GM06990 (cell line): ENCODE measurements around the gene SLC6A11.

Source experiments
- DNase-seq: peaks from one replicate; pipeline ENCODE4 v3.0.0-alpha.2; 2011; ENCODE audit not compliant: insufficient read length; ENCODE audit errors: extremely low read depth
- H3K27me3 ChIP-seq: replicated peaks from 2 replicates; pipeline ENCODE4 v1.6.0; 2011; ENCODE audit warnings: low read length; ENCODE audit not compliant: control insufficient read depth, insufficient read depth
- H3K36me3 ChIP-seq: 2 replicates; pipeline ENCODE4 v1.5.1; 2011; ENCODE audit warnings: low read length; ENCODE audit not compliant: control insufficient read depth, insufficient read depth
- H3K4me3 ChIP-seq: replicated peaks from 2 replicates; pipeline ENCODE4 v1.5.1; 2011; ENCODE audit warnings: low read depth, mild to moderate bottlenecking, control low read depth, low read length
- TF ChIP-seq, protein P1 (sequence below): IDR thresholded peaks from 2 replicates; pipeline ENCODE4 v1.5.1; 2011; ENCODE audit warnings: low read length, control low read depth, mild to moderate bottlenecking, inconsistent platforms; ENCODE audit not compliant: insufficient read depth, poor library complexity, severe bottlenecking

SLC6A11 gene

GRCh38 chr3:10834951-10835350 is 18.9 kb downstream of the SLC6A11 start:
- no peaks in the 10 kb centered on the region for H3K36me3 ChIP-seq
- H3K4me3 ChIP-seq = no peak overlapping the region
- no peaks in the 10 kb centered on the region; the same call in 1 of the 2 replicates for H3K27me3 ChIP-seq
- TF ChIP-seq, protein P1, sequence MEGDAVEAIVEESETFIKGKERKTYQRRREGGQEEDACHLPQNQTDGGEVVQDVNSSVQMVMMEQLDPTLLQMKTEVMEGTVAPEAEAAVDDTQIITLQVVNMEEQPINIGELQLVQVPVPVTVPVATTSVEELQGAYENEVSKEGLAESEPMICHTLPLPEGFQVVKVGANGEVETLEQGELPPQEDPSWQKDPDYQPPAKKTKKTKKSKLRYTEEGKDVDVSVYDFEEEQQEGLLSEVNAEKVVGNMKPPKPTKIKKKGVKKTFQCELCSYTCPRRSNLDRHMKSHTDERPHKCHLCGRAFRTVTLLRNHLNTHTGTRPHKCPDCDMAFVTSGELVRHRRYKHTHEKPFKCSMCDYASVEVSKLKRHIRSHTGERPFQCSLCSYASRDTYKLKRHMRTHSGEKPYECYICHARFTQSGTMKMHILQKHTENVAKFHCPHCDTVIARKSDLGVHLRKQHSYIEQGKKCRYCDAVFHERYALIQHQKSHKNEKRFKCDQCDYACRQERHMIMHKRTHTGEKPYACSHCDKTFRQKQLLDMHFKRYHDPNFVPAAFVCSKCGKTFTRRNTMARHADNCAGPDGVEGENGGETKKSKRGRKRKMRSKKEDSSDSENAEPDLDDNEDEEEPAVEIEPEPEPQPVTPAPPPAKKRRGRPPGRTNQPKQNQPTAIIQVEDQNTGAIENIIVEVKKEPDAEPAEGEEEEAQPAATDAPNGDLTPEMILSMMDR = no peak
- no peak for DNase-seq

DNA sequence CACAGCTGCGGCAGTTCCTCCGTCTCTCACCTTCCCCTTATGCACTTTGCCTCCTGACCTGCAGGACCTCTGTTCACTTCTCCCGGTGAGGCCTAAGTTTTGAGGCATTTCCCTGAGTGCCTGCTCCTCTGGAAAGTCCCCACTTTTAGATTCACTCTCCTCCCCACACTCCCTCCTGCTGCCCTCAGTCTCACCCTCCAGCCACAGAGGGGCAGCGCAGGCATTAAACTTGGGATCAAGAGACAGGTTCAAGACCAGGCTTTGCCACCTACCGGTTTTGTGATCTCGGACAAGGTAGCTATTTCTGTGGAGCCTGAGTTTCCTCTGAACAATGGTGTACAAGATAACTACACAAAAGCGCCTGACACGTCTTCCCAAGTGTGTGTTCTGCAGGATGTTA is 19.4 kb downstream of the SLC6A11 start:
- TF ChIP-seq, protein P1 = peak; percentile 21
- H3K27me3 ChIP-seq = no peaks in the 10 kb centered on the region; the same call in 1 of the 2 replicates
- DNase-seq = no peak
- H3K36me3 ChIP-seq = no peaks in the 10 kb centered on the region
- no peak overlapping the region for H3K4me3 ChIP-seq

- H3K27me3 ChIP-seq = no peaks in the 10 kb centered on the region; the same call in 1 of the 2 replicates
Measured at GRCh38 chr3:10836676-10837075, 20.6 kb downstream of the SLC6A11 start.

GRCh38 chr3:10837849-10838248 is 21.8 kb downstream of the SLC6A11 start:
- TF ChIP-seq, protein P1 = no peak
- no peak overlapping the region for H3K4me3 ChIP-seq
- no peak for DNase-seq
- no peaks in the 10 kb centered on the region; the same call in 1 of the 2 replicates for H3K27me3 ChIP-seq
- no peaks in the 10 kb centered on the region for H3K36me3 ChIP-seq

More at GRCh38 chr3:10836676-10837075, 20.6 kb downstream of the SLC6A11 start:
- no peak overlapping the region for H3K4me3 ChIP-seq
- TF ChIP-seq, protein P1 = no peak
- no peak for DNase-seq
- H3K36me3 ChIP-seq = no peaks in the 10 kb centered on the region

GRCh38 chr3:10839167-10839566 is 23.1 kb downstream of the SLC6A11 start:
- no peaks in the 10 kb centered on the region for H3K36me3 ChIP-seq
- DNase-seq = no peak
- TF ChIP-seq, protein P1 = no peak
- H3K4me3 ChIP-seq = no peak overlapping the region
- H3K27me3 ChIP-seq = no peaks in the 10 kb centered on the region; the same call in 1 of the 2 replicates

DNA sequence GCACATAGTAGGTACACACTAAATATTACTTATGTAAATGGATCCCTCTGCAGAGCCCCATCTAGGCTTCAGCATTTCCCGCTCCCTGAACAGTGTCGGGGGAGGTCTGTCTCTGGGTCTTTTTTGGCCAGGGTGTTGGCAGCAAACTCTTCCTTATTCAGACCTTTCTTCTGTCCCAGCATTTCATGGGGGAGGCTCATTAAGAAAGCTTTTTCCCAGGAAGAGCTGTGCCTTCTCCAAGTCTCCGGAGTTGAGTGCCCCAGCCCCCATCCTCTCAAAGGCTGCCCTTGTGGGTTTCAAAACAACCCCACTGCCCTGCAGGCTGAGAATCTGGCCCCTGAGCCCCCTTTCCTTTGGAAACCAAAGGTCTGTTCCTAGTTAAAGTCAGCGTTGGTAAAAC is 25.1 kb downstream of the SLC6A11 start:
- H3K27me3 ChIP-seq = no peaks in the 10 kb centered on the region; the same call in 1 of the 2 replicates
- no peak for DNase-seq
- TF ChIP-seq, protein P1 = no peak

More for the DNA sequence above, 25.1 kb downstream of the SLC6A11 start:
- Histone ChIP-seq H3K4me3 (no peak overlapping the region), H3K36me3 (no peaks in the 10 kb centered on the region)
